ENCODE results near the gene CDH23. TPM values are rescaled to one million over a fixed set of nuclear protein-coding genes. Genes with fewer than 3 reads are reported as not detected.

CDH23 gene
- total and polyA plus RNA-seq, 2 donors (not counting 1 experiment from before 2014, with no cell fraction given) = 0.37 to 0.89 TPM

GRCh38 chr10:71354776-71355175 is 41.9 kb upstream of the CDH23 start:
- H3K4me1 Mint-ChIP-seq = peaks cover 20% of the 10 kb centered on the region
- no peak for DNase-seq
- Histone ChIP-seq H3K9ac (ENCODE audit: low read length) (no peak overlapping the region), H3K27me3 (replicated peaks in 1 of 4; ENCODE audit: control extremely low read depth in 1 of 4, control insufficient read depth in 3 of 4, insufficient read depth in 4 of 4, low read length in 3 of 4) (no peaks in the 10 kb centered on the region), H3K9me3 (ENCODE audit: control extremely low read depth in 1 of 3, control insufficient read depth in 2 of 3, insufficient read depth in 1 of 3, low read length in 2 of 3) (no peaks in the 10 kb centered on the region), H3K36me3 (replicated peaks in 1 of 2; ENCODE audit: control extremely low read depth in 1 of 2, control insufficient read depth in 1 of 2, extremely low read depth in 1 of 2, insufficient read depth in 2 of 2, low read length in 1 of 2) (peaks cover 0 to 7% of the 10 kb centered on the region in 2 experiments), H3K4me3 (ENCODE audit: control extremely low read depth in 1 of 5, extremely low read depth in 1 of 5, insufficient read depth in 1 of 5, low read depth in 2 of 5, low read length in 4 of 5) (no peak overlapping the region), H3K4me1 (ENCODE audit: control insufficient read depth in 2 of 2, insufficient read depth in 2 of 2, low read length in 2 of 2) (peaks cover 6 to 23% of the 10 kb centered on the region in 2 donors), H4K20me1 (ENCODE audit: control insufficient read depth, insufficient read depth, low read length, poor library complexity, severe bottlenecking) (no peaks in the 10 kb centered on the region), H3K27ac (ENCODE audit: low read length in 2 of 2) (no peak overlapping the region), H3K79me2 (ENCODE audit: control insufficient read depth, insufficient read depth, low read length) (no peaks in the 10 kb centered on the region), H2AFZ (ENCODE audit: insufficient read depth, low read depth, low read length, poor library complexity, severe bottlenecking) (no peak overlapping the region), H3K4me2 (replicated peaks; ENCODE audit: low read depth, low read length, poor library complexity, severe bottlenecking) (no peak overlapping the region)
- WGBS (ENCODE audit: insufficient coverage) = 97% methylated on average over 7 of the region's 7 CpGs
- ATAC-seq (ENCODE audit: low read depth) = no peak
- POLR2A ChIA-PET = no interaction called here
- H3K4me3 Mint-ChIP-seq = no peak overlapping the region
- H3K27ac Mint-ChIP-seq = no peak overlapping the region
- TF ChIP-seq CTCF (IDR thresholded peaks at IDR 0.05) (no peak), EZH2 (IDR thresholded peaks at IDR 0.05; ENCODE audit: borderline replicate concordance, insufficient read depth, low read depth, low read length, poor library complexity, severe bottlenecking) (no peak)
- intact Hi-C loops (cut with micrococcal nuclease) = no loop called here
- CTCF ChIA-PET = interaction anchor here (1.2 kb wide), 1 partner anchor 178 kb away, joined by 3 read pairs; no protein-coding TSS in a partner anchor
- no peaks in the 10 kb centered on the region for H3K9me3 Mint-ChIP-seq (ENCODE audit: insufficient read depth)
- no peaks in the 10 kb centered on the region for H3K27me3 Mint-ChIP-seq

DNA sequence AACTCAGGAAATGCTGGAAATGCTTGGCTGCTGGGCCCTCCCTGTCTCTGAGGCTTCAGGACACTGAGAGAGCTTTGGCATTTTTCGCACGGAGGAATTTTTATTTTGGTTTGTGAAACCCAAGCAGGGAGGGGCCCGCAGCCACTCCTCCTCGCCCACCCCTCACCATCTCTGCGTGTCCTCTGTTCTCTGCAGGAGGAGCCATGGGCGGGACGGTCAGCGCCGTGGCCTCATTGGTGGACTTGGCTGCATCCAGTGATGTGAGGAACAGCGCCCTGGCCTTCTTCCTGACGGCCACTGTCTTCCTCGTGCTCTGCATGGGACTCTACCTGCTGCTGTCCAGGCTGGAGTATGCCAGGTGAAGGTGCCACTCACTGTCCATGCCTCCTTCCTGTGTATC is 40.8 kb upstream of the CDH23 start:
- Histone ChIP-seq H3K79me2 (ENCODE audit: control insufficient read depth, insufficient read depth, low read length) (no peaks in the 10 kb centered on the region), H3K27ac (ENCODE audit: low read length in 2 of 2) (no peak overlapping the region), H3K4me2 (replicated peaks; ENCODE audit: low read depth, low read length, poor library complexity, severe bottlenecking) (no peak overlapping the region), H3K4me1 (ENCODE audit: control insufficient read depth in 2 of 2, insufficient read depth in 2 of 2, low read length in 2 of 2) (peaks cover 12 to 31% of the 10 kb centered on the region in 2 donors), H3K9me3 (ENCODE audit: control extremely low read depth in 1 of 3, control insufficient read depth in 2 of 3, insufficient read depth in 1 of 3, low read length in 2 of 3) (no peaks in the 10 kb centered on the region), H2AFZ (ENCODE audit: insufficient read depth, low read depth, low read length, poor library complexity, severe bottlenecking) (no peak overlapping the region), H3K4me3 (ENCODE audit: control extremely low read depth in 1 of 5, extremely low read depth in 1 of 5, insufficient read depth in 1 of 5, low read depth in 2 of 5, low read length in 4 of 5) (no peak overlapping the region), H4K20me1 (ENCODE audit: control insufficient read depth, insufficient read depth, low read length, poor library complexity, severe bottlenecking) (no peaks in the 10 kb centered on the region), H3K27me3 (replicated peaks in 1 of 4; ENCODE audit: control extremely low read depth in 1 of 4, control insufficient read depth in 3 of 4, insufficient read depth in 4 of 4, low read length in 3 of 4) (no peaks in the 10 kb centered on the region), H3K36me3 (replicated peaks in 1 of 2; ENCODE audit: control extremely low read depth in 1 of 2, control insufficient read depth in 1 of 2, extremely low read depth in 1 of 2, insufficient read depth in 2 of 2, low read length in 1 of 2) (peaks cover 0 to 7% of the 10 kb centered on the region in 2 experiments), H3K9ac (ENCODE audit: low read length) (no peak overlapping the region)
- 98% methylated on average over 12 of the region's 12 CpGs for WGBS (ENCODE audit: insufficient coverage)
- Mint-ChIP-seq H3K9me3 (ENCODE audit: insufficient read depth) (no peaks in the 10 kb centered on the region), H3K27me3 (no peaks in the 10 kb centered on the region), H3K27ac (no peak overlapping the region), H3K4me1 (peaks cover 25% of the 10 kb centered on the region), H3K4me3 (no peak overlapping the region)
- TF ChIP-seq EZH2 (IDR thresholded peaks at IDR 0.05; ENCODE audit: borderline replicate concordance, insufficient read depth, low read depth, low read length, poor library complexity, severe bottlenecking) (no peak), CTCF (IDR thresholded peaks at IDR 0.05) (no peak)
- ATAC-seq (ENCODE audit: low read depth) = no peak
- POLR2A ChIA-PET = no interaction called here
- intact Hi-C loops (cut with micrococcal nuclease) = no loop called here
- DNase-seq = no peak
- CTCF ChIA-PET = no interaction called here
